DMS53 treated with DMSO at 0.1 percent for 48 hours (cell line): ENCODE measurements around the gene MRPL48.
A peak's percentile ranks its signal among the peaks of the same experiment; 100 is the strongest.
"Not testable (repeated sequence)": the region's sequence is repeated elsewhere in the genome, so short reads cannot be mapped to it uniquely, and the experiment has no call there.

ENCODE experiments used
- DNase-seq: peaks from one replicate; lab custom pipeline; 2025; ENCODE audit not compliant: unreplicated experiment; lab: John Stamatoyannopoulos, UW

Gene MRPL48

GRCh38 chr11:73779084-73779902, 8.4 kb upstream of the MRPL48 start:
- peak; percentile 100 for DNase-seq

- DNase-seq = no peak
Measured at GRCh38 chr11:73781303-73781702, 6.4 kb upstream of the MRPL48 start.

- no peak for DNase-seq
Measured at GRCh38 chr11:73783483-73784020, 4.1 kb upstream of the MRPL48 start.

GRCh38 chr11:73784080-73784634, 3.5 kb upstream of the MRPL48 start:
- peak; percentile 94 for DNase-seq

DNA sequence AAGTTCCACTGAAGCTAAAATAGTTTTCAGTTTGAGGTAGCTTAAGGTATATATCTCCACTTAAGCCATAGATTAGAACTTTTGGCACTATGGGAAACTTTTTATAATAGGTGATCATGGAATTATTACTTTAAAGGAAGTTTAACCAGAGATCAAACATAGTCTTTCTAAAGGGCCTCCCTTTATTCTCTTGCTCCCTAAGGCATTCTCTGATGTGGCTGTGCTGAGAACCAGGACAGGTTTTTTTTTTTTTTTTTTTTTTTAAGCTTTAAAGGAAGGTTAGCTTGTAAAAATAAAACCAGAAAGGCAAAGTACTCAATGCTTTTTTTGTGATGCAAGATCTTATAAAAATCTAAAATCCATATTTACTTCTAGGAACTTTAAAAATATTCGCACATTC, 2.9 kb upstream of the MRPL48 start:
- no peak for DNase-seq

GRCh38 chr11:73785467-73785866, 2.2 kb upstream of the MRPL48 start:
- not testable (repeated sequence) for DNase-seq

- DNase-seq = no peak
Measured at GRCh38 chr11:73787051-73787642, 527 bp upstream of the MRPL48 start.

GRCh38 chr11:73789279-73789670, 1.6 kb downstream of the MRPL48 start:
- DNase-seq = no peak

- DNase-seq = no peak
Measured at GRCh38 chr11:73792584-73792983, 4.9 kb downstream of the MRPL48 start.

- DNase-seq = no peak
Measured at GRCh38 chr11:73795925-73796632, 8.4 kb downstream of the MRPL48 start.

DNA sequence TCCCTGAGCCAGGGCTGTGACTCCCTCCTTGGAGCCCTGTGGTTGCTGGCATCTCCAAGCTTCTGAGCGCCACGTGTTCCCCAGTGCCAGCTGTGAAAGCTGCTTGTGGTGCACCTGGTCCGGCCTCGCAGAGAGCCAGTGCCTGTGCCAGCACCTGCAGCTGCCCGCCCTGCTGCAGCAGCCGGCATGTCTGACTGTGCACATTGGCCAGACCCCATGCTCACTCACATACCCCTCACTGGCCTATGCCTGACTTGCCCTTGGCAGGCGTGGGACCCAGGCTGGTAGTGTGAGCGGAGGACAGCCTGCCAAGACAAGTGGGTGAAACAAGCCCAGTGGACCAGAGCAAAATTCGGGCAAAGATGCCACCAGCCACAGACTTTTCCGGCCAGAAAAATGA, 9.8 kb downstream of the MRPL48 start:
- DNase-seq = no peak

GRCh38 chr11:73800276-73800806, 12.7 kb downstream of the MRPL48 start:
- no peak for DNase-seq

- no peak for DNase-seq
Measured at GRCh38 chr11:73801136-73801535, 13.5 kb downstream of the MRPL48 start.

DNA sequence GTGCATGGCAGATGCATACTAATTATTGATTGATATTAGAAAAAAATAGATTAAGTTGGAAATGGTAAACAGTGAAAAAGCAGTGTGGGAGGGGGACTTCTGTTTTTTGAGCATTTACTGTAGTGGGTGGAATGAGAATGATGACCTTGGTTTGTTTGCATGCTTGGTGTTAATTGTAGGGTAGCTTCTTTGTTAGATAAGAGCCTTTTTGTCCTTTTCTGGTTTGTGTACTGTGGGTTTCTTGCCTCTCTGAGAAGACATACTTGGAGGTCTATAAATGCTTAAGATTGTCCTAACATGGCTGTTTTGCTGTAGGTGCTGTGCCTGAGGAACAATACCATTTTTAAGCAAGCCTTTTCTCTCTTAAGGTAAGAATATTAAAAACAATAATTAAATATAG, 17.0 kb downstream of the MRPL48 start:
- no peak for DNase-seq

- no peak for DNase-seq
Measured at GRCh38 chr11:73808052-73808451, 20.4 kb downstream of the MRPL48 start.

DNA sequence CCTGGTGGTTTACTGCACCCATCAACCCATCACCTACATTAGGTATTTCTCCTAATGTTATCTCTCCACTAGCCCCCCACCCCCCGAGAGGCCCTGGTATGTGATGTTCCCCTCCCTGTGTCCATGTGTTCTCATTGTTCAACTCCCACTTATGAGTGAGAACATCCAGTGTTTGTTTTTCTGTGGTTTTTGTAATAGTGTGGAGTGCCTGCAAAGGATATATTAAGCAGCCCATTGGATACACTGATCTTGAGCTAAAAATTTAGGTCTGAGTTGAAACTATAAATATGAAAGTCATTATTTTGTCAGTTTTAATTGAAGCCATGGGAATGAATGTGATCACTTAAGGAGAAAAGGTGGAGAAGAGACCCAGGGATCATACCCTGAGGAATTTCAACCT, 23.0 kb downstream of the MRPL48 start:
- no peak for DNase-seq

DNA sequence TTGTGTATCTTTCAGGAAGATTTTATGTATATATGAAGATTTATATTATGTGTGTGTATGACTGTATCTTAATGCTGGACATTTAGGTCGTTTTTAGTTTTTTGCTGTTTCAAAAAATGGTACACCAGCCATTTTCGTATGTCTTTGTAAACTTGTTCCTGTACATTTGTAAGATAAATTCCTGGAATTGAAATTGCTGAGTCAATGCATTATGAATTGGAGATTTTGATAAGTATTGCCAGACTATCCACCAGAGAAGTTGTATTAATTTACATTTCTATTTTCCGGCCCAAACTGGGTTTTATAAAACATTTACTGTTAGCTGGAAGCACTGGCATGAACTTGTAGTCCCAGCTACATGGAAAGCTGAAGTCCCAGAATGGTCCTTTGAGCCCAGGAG, 24.6 kb downstream of the MRPL48 start:
- DNase-seq = no peak

DNA sequence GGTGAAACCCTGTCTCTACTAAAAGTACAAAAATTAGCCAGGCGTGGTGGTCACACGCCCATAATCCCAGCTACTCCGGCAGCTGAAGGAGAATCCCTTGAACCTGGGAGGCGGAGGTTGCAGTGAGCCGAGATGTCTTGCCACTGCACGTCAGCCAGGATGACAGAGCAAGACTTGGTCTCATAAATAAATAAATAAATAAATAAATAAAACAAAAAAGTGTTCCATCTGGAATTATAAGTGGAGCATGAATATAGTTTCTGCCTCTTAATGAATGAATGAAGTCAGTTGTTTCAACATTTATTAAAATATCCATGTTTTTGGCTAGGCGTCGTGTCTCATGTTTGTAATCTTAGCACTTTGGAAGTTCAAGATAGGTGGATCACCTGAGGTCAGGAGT, 27.1 kb downstream of the MRPL48 start:
- no peak for DNase-seq

GRCh38 chr11:73818846-73819245, 31.2 kb downstream of the MRPL48 start:
- DNase-seq = no peak

DNA sequence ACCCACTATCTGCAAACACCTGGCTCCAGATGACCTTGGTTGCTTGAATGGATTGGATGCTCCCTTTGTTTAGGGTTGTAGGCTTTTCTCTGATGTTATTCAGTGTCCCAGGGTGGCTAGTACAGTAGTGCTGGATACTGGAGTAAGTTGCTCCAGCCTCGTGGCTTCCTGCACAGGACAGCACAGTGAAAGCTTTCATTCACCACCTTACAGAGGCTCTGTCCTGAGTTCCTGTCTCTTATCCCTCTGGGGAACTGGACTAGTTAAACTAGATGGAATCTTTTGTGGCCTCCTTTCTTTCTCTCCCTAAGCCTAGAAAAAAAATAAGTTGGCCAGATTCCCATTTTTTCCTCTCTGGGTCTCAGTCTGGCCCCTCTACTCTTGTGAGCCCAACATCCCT, 42.6 kb downstream of the MRPL48 start:
- DNase-seq = no peak

DNA sequence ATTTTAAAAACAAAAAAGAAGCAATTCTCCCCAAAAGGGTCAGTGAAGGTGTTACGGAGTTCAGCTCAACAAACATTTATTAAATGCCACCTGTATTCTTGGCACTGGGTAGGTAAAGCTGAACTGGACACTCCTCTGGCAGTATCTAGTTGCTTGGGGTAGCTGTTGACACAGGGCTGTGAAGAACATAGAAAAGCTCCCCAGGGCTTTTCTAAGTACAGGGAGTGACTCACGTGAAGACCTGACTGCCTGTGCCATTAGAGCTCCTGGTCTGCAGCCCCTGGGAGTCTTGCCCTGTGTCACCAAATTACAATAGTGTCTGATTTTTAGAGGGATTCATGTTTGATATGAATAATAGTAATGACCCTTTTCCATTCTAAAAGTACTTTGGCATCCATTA, 45.4 kb downstream of the MRPL48 start:
- DNase-seq = no peak
